22Rv1 (cell line): Measurements from ENCODE around the gene GJC2.

Source experiments
- ZFX ChIP-seq: fragments of 450-650 bp; IDR thresholded peaks from 2 replicates; pipeline ENCODE4 v1.6.1; 2017; ENCODE audit warnings: antibody characterized with exemption, borderline replicate concordance
- TF ChIP-seq, protein P1 (sequence below): fragments of 450-650 bp; IDR thresholded peaks from 2 replicates; pipeline ENCODE4 v1.5.1; 2017; ENCODE audit warnings: mild to moderate bottlenecking

DNA sequence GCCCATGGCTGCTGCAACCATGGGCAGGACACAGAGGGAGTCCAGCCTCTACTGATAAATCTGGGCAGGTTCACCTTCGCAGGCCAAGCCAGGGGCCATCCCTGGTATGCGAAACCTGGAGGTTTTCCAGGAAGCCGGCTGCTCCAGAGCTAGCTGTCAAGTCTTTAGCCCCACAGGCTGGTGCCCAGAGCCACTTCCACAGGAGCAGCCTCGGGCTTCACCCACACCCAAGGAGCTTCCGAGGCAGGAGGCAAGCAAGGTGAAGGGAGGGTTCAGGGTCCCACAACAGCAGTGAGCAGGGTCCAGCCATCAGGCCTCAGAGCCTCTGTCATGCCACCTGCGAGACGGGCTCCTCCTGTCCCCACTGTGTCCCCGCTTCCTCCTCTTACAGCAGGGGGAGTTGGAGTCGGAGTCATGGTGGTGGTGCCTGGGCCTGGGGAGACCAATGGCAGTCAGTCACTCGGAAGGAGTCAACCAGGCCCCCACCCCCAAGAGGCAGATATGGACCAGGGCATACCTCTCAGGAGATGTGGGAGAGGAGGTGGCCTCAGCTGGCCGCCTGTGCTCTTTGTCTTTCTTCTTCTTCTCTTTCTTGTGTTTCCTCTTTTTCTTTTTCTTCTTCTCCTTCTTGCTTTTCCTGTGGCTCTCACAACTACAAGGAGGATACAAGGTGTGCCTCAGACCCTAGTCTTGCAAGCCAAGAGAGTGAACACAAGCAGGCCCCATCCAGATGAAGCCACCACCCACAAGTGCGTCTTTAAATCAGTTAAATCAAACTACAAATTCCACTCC is 48.7 kb upstream of the GJC2 start:
- TF ChIP-seq, protein P1, sequence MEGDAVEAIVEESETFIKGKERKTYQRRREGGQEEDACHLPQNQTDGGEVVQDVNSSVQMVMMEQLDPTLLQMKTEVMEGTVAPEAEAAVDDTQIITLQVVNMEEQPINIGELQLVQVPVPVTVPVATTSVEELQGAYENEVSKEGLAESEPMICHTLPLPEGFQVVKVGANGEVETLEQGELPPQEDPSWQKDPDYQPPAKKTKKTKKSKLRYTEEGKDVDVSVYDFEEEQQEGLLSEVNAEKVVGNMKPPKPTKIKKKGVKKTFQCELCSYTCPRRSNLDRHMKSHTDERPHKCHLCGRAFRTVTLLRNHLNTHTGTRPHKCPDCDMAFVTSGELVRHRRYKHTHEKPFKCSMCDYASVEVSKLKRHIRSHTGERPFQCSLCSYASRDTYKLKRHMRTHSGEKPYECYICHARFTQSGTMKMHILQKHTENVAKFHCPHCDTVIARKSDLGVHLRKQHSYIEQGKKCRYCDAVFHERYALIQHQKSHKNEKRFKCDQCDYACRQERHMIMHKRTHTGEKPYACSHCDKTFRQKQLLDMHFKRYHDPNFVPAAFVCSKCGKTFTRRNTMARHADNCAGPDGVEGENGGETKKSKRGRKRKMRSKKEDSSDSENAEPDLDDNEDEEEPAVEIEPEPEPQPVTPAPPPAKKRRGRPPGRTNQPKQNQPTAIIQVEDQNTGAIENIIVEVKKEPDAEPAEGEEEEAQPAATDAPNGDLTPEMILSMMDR, result no peak
- no peak for TF ChIP-seq ZFX
